Measurements from ENCODE around the gene HMGB1. TPM values are rescaled to one million over a fixed set of nuclear protein-coding genes. Genes with fewer than 3 reads are reported as not detected.
A peak's percentile ranks its signal among the peaks of the same experiment; 100 is the strongest.

The HMGB1 gene
- total and polyA plus RNA-seq, 2 donors (not counting 3 experiments of a cell fraction or from before 2014, with no cell fraction given): 111 to 670 TPM

GRCh38 chr13:30466358-30466714, 600 bp upstream of the HMGB1 start:
- H3K27ac ChIP-seq (ENCODE audit: insufficient read depth, low read depth, low read length): peak overlapping the region; percentile 17
- ChIA-PET CTCF (interaction anchor here (3.7 kb wide), 1 partner anchor 334 kb away, joined by 19 read pairs; no protein-coding TSS in a partner anchor), POLR2A (interaction anchor here (0.7 kb wide), 1 partner anchor 661 kb away, joined by 3 read pairs; no protein-coding TSS in a partner anchor)
- no peaks in the 10 kb centered on the region for H3K27me3 ChIP-seq (ENCODE audit: control insufficient read depth in 2 of 2, insufficient read depth in 2 of 2, low read length in 2 of 2)
- DNase-seq (ENCODE audit: low read depth, low spot score): no peak
- peak overlapping the region; percentile 73 for H2AFZ ChIP-seq (ENCODE audit: low read depth, low read length)
- H3K4me3 ChIP-seq (replicated peaks in 1 of 3; ENCODE audit: insufficient read depth in 1 of 3, low read depth in 1 of 3, low read length in 3 of 3): peak overlapping the region in 1 of 3 experiments; percentile 20
- no peak for FAIRE-seq
- peak overlapping the region; percentile 58 for H3K4me2 ChIP-seq (ENCODE audit: insufficient read depth, low read length)
- H3K79me2 ChIP-seq (ENCODE audit: control insufficient read depth, insufficient read depth, low read length): peaks cover 29% of the 10 kb centered on the region
- intact Hi-C loops (cut with micrococcal nuclease): loop anchor here (1.0 to 10.0 kb wide), 7 partner anchors 106 to 579 kb away; no protein-coding TSS in a partner anchor
- H3K9me3 ChIP-seq (replicated peaks; ENCODE audit: control insufficient read depth, insufficient read depth, low read length): no peaks in the 10 kb centered on the region
- TF ChIP-seq POLR2A (IDR thresholded peaks at IDR 0.05; ENCODE audit: low read depth, low read length): no peak
- TF ChIP-seq GATA2 (IDR thresholded peaks at IDR 0.05; ENCODE audit: insufficient read depth, insufficient read length, low read depth, low read length): no peak
- no peak for TF ChIP-seq MYC (IDR thresholded peaks at IDR 0.05; ENCODE audit: low read depth, low read length)
- TF ChIP-seq CTCF (IDR thresholded peaks at IDR 0.05; ENCODE audit: extremely low read depth in 1 of 2, insufficient read depth in 1 of 2, low read depth in 1 of 2, low read length in 2 of 2): no peak
- TF ChIP-seq POLR2AphosphoS5 (IDR thresholded peaks at IDR 0.05; ENCODE audit: insufficient read depth, low read depth, low read length): no peak
- TF ChIP-seq MAX (IDR thresholded peaks at IDR 0.05; ENCODE audit: insufficient read depth, insufficient read length): no peak
- TF ChIP-seq EZH2 (IDR thresholded peaks at IDR 0.05; ENCODE audit: borderline replicate concordance, low read depth, low read length, severe bottlenecking): no peak
- no peak for TF ChIP-seq JUN (IDR thresholded peaks at IDR 0.05; ENCODE audit: borderline replicate concordance, insufficient read depth, insufficient read length, low read depth)
- TF ChIP-seq FOS (IDR thresholded peaks at IDR 0.05; ENCODE audit: borderline replicate concordance, insufficient read depth, low read length): no peak
- dilution Hi-C loops (cut with MboI; ENCODE audit: extremely low pct_ligation_motif_present, low sequenced_read_pairs): no loop called here
- peaks cover 25% of the 10 kb centered on the region for H3K4me1 ChIP-seq (ENCODE audit: control insufficient read depth, extremely low read depth, insufficient read depth, low read length)
- BruUV-seq (replicated peaks): TSS peak; percentile 75
- no peaks in the 10 kb centered on the region for H4K20me1 ChIP-seq (replicated peaks; ENCODE audit: control insufficient read depth, extremely low read depth, insufficient read depth, low read length)
- H3K9me1 ChIP-seq (replicated peaks; ENCODE audit: control insufficient read depth, extremely low read depth, insufficient read depth, low read length): no peaks in the 10 kb centered on the region
- H3K9ac ChIP-seq (replicated peaks; ENCODE audit: extremely low read depth, insufficient read depth, low read length): peak overlapping the region; percentile 22
- peaks cover 1 to 13% of the 10 kb centered on the region in 2 experiments for H3K36me3 ChIP-seq (ENCODE audit: control insufficient read depth in 2 of 2, extremely low read depth in 1 of 2, insufficient read depth in 2 of 2, low read length in 2 of 2)

Measured in endothelial cell of umbilical vein (primary cell).